Kidney (tissue), 14 donors: ENCODE data around the gene C1QTNF4. TPM values are rescaled to one million over a fixed set of nuclear protein-coding genes. Genes with fewer than 3 reads are reported as not detected.
A peak's percentile ranks its signal among the peaks of the same experiment; 100 is the strongest.

ENCODE experiments used
- DNase-seq, 5 donors: peaks; one replicate each; pipeline ENCODE4 v3.0.0-alpha.2; 2013 to 2020
- FAIRE-seq: peaks from 2 replicates; lab custom pipeline; 2012; peaks lifted over from hg19 to GRCh38; lab: Jason Lieb, UNC
- H3K27ac ChIP-seq, 2 donors: one replicate each; pipeline ENCODE4 v1.7.0; 2013; ENCODE audit warnings: low read depth in 2 of 2, low read length in 2 of 2, inconsistent platforms in 1 of 2
- H3K27me3 ChIP-seq: one replicate; pipeline ENCODE4 v1.7.1; 2013; ENCODE audit warnings: low read length, inconsistent platforms; ENCODE audit not compliant: control insufficient read depth, insufficient read depth
- H3K36me3 ChIP-seq, 3 donors: one replicate each; pipeline versions ENCODE4 v1.7.0 to v1.7.1; 2013; ENCODE audit warnings: low read length in 3 of 3, control low read depth in 1 of 3, inconsistent platforms in 1 of 3; ENCODE audit not compliant: insufficient read depth in 3 of 3, control insufficient read depth in 2 of 3
- H3K4me1 ChIP-seq, 3 donors: one replicate each; pipeline versions ENCODE4 v1.7.0 to v1.7.1; 2013; ENCODE audit warnings: low read length in 3 of 3, inconsistent platforms in 1 of 3, low read depth in 1 of 3; ENCODE audit not compliant: control insufficient read depth in 2 of 3, insufficient read depth in 2 of 3
- H3K4me3 ChIP-seq, 3 donors: one replicate each; pipeline versions ENCODE4 v1.7.0 to v1.8.1; 2013; ENCODE audit warnings: low read length in 3 of 3, control low read depth in 1 of 3, inconsistent platforms in 1 of 3
- H3K9ac ChIP-seq, 3 donors: one replicate each; pipeline versions ENCODE4 v1.7.0 to v1.7.1; 2013; ENCODE audit warnings: low read length in 3 of 3, control low read depth in 1 of 3, inconsistent platforms in 1 of 3
- H3K9me3 ChIP-seq, 3 donors: one replicate each; pipeline versions ENCODE4 v1.7.0 to v1.7.1; 2013; ENCODE audit warnings: low read length in 3 of 3, control low read depth in 1 of 3, inconsistent platforms in 1 of 3; ENCODE audit not compliant: control insufficient read depth in 2 of 3, insufficient read depth in 1 of 3
- intact Hi-C: fragments of 100-400 bp; cut with DNase I; formaldehyde crosslinking; loops from one replicate; pipeline ENCODE4 v1.11.1; 2022
- polyA plus RNA-seq: library from polyadenylated mRNA; stranded (reverse); fragments of 350-450 nt; fragmentation: Illumina TruSeq; extraction: RNeasy Lipid Tissue Mini Kit (QIAGEN cat#74804); gene quantifications from one replicate; pipeline ENCODE4 v1.2.3, GENCODE V29; 2014; ENCODE audit warnings: low read depth, low replicate concordance; ENCODE audit not compliant: insufficient read depth
- total RNA-seq: library from RNA; stranded (reverse); fragmentation: NEBNext Ultra II Directional; extraction: Animal tissue kit (Norgen Biotek cat#: 25700); gene quantifications from one replicate; pipeline ENCODE4 v1.2.1, GENCODE V29; 2021
- TF ChIP-seq, protein P1 (sequence below): IDR thresholded peaks from 3 replicates; pipeline ENCODE4 v1.5.1; 2012; ENCODE audit warnings: mild to moderate bottlenecking, moderate library complexity, borderline replicate concordance; ENCODE audit not compliant: insufficient read depth; ENCODE audit errors: extremely low read depth
- donor health status: control.
- donor health status: control.
- donor health status: control.
- donor health status: control.
- donor health status: control.
- donor health status: DM: yes; HTN: yes; CAD: no.
- donor health status: Normal renal cell carcinoma (clear cell type).

The C1QTNF4 gene
- total and polyA plus RNA-seq, 2 donors from 2014 or later: 0.25 to 0.62 TPM

DNA sequence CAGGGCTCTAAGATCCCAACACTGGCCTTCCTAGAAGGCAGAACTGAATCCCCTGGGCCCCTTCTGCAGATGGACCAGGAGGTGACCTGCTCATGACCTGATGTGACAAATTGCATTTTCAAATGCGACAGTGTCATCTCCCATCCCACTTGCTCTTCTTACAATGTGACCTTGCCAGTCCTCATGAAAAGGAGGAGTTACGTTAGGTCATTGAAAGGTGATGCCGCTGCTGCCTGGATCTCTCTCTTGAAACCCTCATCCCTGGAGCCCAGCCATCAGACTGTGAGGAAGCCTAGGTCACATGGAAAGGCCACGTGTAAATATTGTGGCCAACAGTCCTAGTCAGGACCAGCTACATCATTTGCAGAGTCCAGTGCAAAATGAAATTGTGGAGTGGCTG, 5.7 kb upstream of the C1QTNF4 start:
- DNase-seq (no peak), FAIRE-seq (no peak)
- Histone ChIP-seq H3K9ac (no peak overlapping the region), H3K9me3 (no peaks in the 10 kb centered on the region), H3K27me3 (no peaks in the 10 kb centered on the region), H3K27ac (no peak overlapping the region), H3K36me3 (no peaks in the 10 kb centered on the region), H3K4me1 (no peaks in the 10 kb centered on the region), H3K4me3 (no peak overlapping the region)
- TF ChIP-seq, protein P1, sequence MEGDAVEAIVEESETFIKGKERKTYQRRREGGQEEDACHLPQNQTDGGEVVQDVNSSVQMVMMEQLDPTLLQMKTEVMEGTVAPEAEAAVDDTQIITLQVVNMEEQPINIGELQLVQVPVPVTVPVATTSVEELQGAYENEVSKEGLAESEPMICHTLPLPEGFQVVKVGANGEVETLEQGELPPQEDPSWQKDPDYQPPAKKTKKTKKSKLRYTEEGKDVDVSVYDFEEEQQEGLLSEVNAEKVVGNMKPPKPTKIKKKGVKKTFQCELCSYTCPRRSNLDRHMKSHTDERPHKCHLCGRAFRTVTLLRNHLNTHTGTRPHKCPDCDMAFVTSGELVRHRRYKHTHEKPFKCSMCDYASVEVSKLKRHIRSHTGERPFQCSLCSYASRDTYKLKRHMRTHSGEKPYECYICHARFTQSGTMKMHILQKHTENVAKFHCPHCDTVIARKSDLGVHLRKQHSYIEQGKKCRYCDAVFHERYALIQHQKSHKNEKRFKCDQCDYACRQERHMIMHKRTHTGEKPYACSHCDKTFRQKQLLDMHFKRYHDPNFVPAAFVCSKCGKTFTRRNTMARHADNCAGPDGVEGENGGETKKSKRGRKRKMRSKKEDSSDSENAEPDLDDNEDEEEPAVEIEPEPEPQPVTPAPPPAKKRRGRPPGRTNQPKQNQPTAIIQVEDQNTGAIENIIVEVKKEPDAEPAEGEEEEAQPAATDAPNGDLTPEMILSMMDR: no peak
- intact Hi-C loops: no loop called here

- H3K9ac ChIP-seq: no peak overlapping the region
- no peaks in the 10 kb centered on the region for H3K4me1 ChIP-seq
- H3K9me3 ChIP-seq: no peaks in the 10 kb centered on the region
- no peak overlapping the region for H3K27ac ChIP-seq
- H3K27me3 ChIP-seq: peaks cover 3% of the 10 kb centered on the region
- TF ChIP-seq, protein P1: no peak
- intact Hi-C loops: no loop called here
- H3K4me3 ChIP-seq: no peak overlapping the region
- no peak for DNase-seq
- no peaks in the 10 kb centered on the region for H3K36me3 ChIP-seq
- FAIRE-seq: no peak
These were observed 1.8 kb upstream of the C1QTNF4 start for GRCh38 chr11:47595967-47596366.

GRCh38 chr11:47595029-47595428, 818 bp upstream of the C1QTNF4 start:
- H3K9ac ChIP-seq: no peak overlapping the region
- H3K27me3 ChIP-seq: peaks cover 3% of the 10 kb centered on the region
- no peak overlapping the region for H3K4me3 ChIP-seq
- no peaks in the 10 kb centered on the region for H3K9me3 ChIP-seq
- TF ChIP-seq, protein P1: no peak
- H3K4me1 ChIP-seq: no peaks in the 10 kb centered on the region
- FAIRE-seq (no peak), DNase-seq (no peak)
- H3K27ac ChIP-seq: no peak overlapping the region
- H3K36me3 ChIP-seq: no peaks in the 10 kb centered on the region
- intact Hi-C loops: no loop called here

GRCh38 chr11:47593492-47593933, 698 bp downstream of the C1QTNF4 start:
- peak overlapping the region in 1 of 3 donors; percentile 21 for H3K4me3 ChIP-seq
- H3K27me3 ChIP-seq: peaks cover 3% of the 10 kb centered on the region
- no peak overlapping the region for H3K27ac ChIP-seq
- no peaks in the 10 kb centered on the region for H3K9me3 ChIP-seq
- no peaks in the 10 kb centered on the region for H3K4me1 ChIP-seq
- no peak overlapping the region for H3K9ac ChIP-seq
- no peaks in the 10 kb centered on the region for H3K36me3 ChIP-seq
- peak in 1 of 5 donors; percentile 29 for DNase-seq
- intact Hi-C loops: no loop called here
- TF ChIP-seq, protein P1: no peak
- no peak for FAIRE-seq
